ENCODE data around the gene RALGAPB.
"Not testable (repeated sequence)": the region's sequence is repeated elsewhere in the genome, so short reads cannot be mapped to it uniquely, and the experiment has no call there.

DNA sequence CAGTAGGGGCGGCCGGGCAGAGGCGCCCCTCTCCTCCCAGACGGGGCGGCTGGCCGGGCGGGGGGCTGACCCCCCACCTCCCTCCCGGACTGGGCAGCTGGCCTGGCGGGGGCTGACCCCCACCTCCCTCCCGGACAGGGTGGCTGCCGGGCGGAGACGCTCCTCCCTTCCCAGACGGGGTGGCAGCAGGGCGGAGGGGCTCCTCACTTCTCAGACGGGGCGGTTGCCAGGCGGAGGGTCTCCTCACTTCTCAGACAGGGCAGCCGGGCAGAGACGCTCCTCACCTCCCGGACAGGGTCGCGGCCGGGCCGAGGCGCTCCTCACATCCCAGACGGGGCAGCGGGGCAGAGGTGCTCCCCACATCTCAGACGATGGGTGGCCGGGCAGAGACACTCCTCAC, 11.1 kb upstream of the RALGAPB start:
- not testable (repeated sequence) for TF ChIP-seq POLR2A (IDR thresholded peaks at IDR 0.05)
- TF ChIP-seq, protein P1, sequence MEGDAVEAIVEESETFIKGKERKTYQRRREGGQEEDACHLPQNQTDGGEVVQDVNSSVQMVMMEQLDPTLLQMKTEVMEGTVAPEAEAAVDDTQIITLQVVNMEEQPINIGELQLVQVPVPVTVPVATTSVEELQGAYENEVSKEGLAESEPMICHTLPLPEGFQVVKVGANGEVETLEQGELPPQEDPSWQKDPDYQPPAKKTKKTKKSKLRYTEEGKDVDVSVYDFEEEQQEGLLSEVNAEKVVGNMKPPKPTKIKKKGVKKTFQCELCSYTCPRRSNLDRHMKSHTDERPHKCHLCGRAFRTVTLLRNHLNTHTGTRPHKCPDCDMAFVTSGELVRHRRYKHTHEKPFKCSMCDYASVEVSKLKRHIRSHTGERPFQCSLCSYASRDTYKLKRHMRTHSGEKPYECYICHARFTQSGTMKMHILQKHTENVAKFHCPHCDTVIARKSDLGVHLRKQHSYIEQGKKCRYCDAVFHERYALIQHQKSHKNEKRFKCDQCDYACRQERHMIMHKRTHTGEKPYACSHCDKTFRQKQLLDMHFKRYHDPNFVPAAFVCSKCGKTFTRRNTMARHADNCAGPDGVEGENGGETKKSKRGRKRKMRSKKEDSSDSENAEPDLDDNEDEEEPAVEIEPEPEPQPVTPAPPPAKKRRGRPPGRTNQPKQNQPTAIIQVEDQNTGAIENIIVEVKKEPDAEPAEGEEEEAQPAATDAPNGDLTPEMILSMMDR (IDR thresholded peaks at IDR 0.05) = not testable (repeated sequence)

Data from breast epithelium (tissue), 3 donors.